ENCODE data around the gene PASD1.

The PASD1 gene

GRCh38 chrX:151702741-151703340 lies 139.4 kb downstream of the PASD1 start:
- DNase-seq = no peak

- DNase-seq = no peak
Measured at GRCh38 chrX:151703487-151703886, 140.0 kb downstream of the PASD1 start.

GRCh38 chrX:151704041-151704663 lies 140.7 kb downstream of the PASD1 start:
- no peak for DNase-seq

- DNase-seq = no peak
Measured at GRCh38 chrX:151708821-151709220, 145.3 kb downstream of the PASD1 start.

- no peak for DNase-seq
Measured at GRCh38 chrX:151710457-151710856, 147.0 kb downstream of the PASD1 start.

- DNase-seq = no peak
Measured at GRCh38 chrX:151711154-151711553, 147.7 kb downstream of the PASD1 start.

GRCh38 chrX:151711787-151712186 lies 148.3 kb downstream of the PASD1 start:
- no peak for DNase-seq

GRCh38 chrX:151712253-151712652 lies 148.8 kb downstream of the PASD1 start:
- DNase-seq = no peak

GRCh38 chrX:151713849-151714248 lies 150.4 kb downstream of the PASD1 start:
- DNase-seq = no peak

GRCh38 chrX:151714362-151714761 lies 150.9 kb downstream of the PASD1 start:
- DNase-seq = no peak

GRCh38 chrX:151715752-151716151 lies 152.3 kb downstream of the PASD1 start, which contains the start of gene FATE1:
FATE1 (plus strand) TSS chrX:151716035; CDS start chrX:151716120, 85 bp downstream.
- DNase-seq = no peak

- no peak for DNase-seq
Measured at GRCh38 chrX:151722241-151722846, 158.9 kb downstream of the PASD1 start.

- no peak for DNase-seq
Measured at GRCh38 chrX:151723156-151723760, 159.8 kb downstream of the PASD1 start.

- DNase-seq = no peak
Measured at GRCh38 chrX:151724563-151725337, 161.3 kb downstream of the PASD1 start.

GRCh38 chrX:151725338-151725614 lies 161.8 kb downstream of the PASD1 start:
- DNase-seq = no peak

Data from NCI-H2081 (cell line).